GM03348 (cell line): ENCODE data around the gene HOXB6.

Source experiments
- DNase-seq: peaks from one replicate; pipeline ENCODE4 v3.0.0; 2012; ENCODE audit warnings: low spot score

Gene HOXB6

GRCh38 chr17:48634493-48635208 is 29.9 kb upstream of the HOXB6 start:
- DNase-seq: no peak

GRCh38 chr17:48633266-48633677 is 28.5 kb upstream of the HOXB6 start:
- no peak for DNase-seq

- no peak for DNase-seq
These were observed 27.9 kb upstream of the HOXB6 start for GRCh38 chr17:48632579-48633265.

- DNase-seq: no peak
These were observed 27.1 kb upstream of the HOXB6 start for GRCh38 chr17:48631693-48632578.

- no peak for DNase-seq
These were observed 26.3 kb upstream of the HOXB6 start for GRCh38 chr17:48630925-48631692.

- DNase-seq: no peak
These were observed 25.5 kb upstream of the HOXB6 start for GRCh38 chr17:48630009-48630924.

GRCh38 chr17:48629411-48629759 is 24.6 kb upstream of the HOXB6 start:
- DNase-seq: no peak

GRCh38 chr17:48628649-48629410 is 24.0 kb upstream of the HOXB6 start:
- DNase-seq: no peak

- no peak for DNase-seq
These were observed 23.1 kb upstream of the HOXB6 start for GRCh38 chr17:48627623-48628521.

- no peak for DNase-seq
These were observed 22.4 kb upstream of the HOXB6 start for GRCh38 chr17:48627118-48627597.

GRCh38 chr17:48626245-48627117 is 21.7 kb upstream of the HOXB6 start, which contains the start of gene HOXB9:
Gene HOXB9, minus strand, starts transcription at chr17:48626358. Its CDS starts 89 bp downstream, at chr17:48626269.
- DNase-seq: peak; percentile 90

- peak; percentile 82 for DNase-seq
These were observed 20.9 kb upstream of the HOXB6 start for GRCh38 chr17:48625495-48626244.

- peak; percentile 80 for DNase-seq
These were observed 20.0 kb upstream of the HOXB6 start for GRCh38 chr17:48624544-48625494.

GRCh38 chr17:48624118-48624517 is 19.3 kb upstream of the HOXB6 start:
- DNase-seq: no peak

- no peak for DNase-seq
These were observed 18.8 kb upstream of the HOXB6 start for GRCh38 chr17:48623583-48623982.

- DNase-seq: no peak
These were observed 18.1 kb upstream of the HOXB6 start for GRCh38 chr17:48622857-48623256.
